ENCODE data around the gene WDR86.
A peak's percentile ranks its signal among the peaks of the same experiment; 100 is the strongest.

The WDR86 gene

DNA sequence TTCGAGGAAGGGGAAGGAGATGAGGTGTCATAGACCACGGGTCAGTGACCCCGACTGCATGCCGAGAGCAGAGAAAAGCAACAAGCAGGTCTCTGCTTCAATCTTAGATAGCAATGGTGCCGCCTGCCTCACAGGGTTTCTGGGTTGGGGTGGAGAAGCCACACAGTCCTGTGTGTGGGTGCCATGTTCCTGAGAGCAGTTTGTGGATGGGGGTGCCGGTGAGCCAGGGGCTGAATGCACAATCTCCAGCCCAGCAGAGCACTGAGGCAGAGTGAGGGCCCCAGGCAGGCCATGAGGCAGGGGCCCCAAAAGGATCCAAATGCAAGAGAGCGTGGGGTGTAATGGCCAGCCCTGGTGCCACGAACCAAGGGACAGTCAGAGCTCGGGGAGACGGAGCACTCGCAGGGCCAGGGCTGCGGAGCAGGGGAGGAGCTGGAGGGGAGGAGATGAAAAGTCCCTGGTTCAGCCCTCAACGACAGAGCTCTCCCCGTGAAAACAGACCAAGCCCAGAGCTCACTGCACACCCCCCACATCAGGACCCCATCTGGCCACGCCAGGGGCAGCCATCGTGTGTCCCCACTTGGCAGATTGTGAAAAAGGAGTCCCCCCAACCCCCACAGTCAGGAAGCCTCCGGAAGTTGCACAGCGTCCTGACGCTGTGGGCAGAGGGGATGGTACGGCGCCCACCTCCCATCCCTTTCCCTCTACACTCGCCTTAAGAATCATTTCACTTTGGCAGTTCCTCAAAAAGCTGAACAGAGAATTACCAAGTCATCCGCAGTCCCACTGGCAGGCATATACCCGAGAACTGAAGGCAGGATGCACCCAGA lies 19.9 kb downstream of the WDR86 start:
- DNase-seq, result no peak

DNA sequence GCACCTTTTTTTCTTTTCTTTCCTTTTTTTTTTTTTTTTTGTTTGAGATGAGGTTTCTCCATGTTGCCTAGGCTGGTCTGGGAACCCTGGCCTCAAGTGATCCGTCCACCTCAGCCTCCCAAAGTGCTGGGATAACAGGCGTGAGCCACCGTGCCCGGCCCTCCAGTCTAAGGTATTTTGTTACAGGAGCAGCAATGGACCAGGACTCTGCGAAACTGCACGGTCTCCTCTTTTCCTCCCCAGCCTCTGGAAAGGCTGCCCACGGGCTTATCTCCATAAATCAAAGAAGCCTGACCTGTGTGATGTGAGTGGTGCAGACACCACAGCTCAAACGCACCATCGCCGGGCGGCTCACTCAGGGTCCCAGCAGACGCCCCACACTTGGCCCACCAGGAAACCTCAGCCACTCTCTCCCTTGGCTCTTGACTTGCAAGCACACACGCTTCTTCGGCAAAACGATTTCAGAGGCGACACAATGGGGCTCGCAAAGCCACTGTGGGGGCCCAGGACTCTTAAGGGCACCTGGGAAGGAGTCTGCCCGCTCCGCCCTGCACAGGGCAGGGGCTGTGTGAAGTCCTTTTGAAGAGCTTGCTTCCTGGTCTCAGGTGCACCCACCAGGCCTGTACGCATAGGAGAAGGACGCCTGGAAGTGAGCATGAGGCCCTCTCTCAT lies 20.6 kb downstream of the WDR86 start:
- no peak for DNase-seq

DNA sequence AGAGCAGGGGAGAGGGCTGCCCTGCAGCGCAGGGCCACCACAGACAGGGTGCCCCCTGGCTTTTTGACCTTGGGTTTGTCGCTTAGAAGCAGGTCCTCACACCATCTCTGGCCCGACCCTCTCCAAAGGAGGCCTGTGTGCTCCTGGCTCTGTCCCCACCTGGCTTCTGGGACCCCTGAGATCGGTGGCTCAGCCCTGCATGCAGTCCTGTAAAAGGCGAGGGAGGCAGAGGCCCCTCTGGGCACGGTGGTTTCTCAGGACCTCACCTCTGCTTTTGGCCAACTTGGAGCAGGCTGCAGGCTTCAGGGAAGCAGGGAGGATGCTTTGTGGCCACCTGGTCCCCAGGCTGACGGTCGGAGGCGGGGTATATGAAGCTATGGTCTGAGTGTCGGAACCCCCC lies 21.4 kb downstream of the WDR86 start:
- no peak for DNase-seq

GRCh38 chr7:151388007-151388297 lies 21.9 kb downstream of the WDR86 start:
- DNase-seq, result no peak

- DNase-seq, result no peak
Observed at GRCh38 chr7:151387161-151388006, 22.5 kb downstream of the WDR86 start.

DNA sequence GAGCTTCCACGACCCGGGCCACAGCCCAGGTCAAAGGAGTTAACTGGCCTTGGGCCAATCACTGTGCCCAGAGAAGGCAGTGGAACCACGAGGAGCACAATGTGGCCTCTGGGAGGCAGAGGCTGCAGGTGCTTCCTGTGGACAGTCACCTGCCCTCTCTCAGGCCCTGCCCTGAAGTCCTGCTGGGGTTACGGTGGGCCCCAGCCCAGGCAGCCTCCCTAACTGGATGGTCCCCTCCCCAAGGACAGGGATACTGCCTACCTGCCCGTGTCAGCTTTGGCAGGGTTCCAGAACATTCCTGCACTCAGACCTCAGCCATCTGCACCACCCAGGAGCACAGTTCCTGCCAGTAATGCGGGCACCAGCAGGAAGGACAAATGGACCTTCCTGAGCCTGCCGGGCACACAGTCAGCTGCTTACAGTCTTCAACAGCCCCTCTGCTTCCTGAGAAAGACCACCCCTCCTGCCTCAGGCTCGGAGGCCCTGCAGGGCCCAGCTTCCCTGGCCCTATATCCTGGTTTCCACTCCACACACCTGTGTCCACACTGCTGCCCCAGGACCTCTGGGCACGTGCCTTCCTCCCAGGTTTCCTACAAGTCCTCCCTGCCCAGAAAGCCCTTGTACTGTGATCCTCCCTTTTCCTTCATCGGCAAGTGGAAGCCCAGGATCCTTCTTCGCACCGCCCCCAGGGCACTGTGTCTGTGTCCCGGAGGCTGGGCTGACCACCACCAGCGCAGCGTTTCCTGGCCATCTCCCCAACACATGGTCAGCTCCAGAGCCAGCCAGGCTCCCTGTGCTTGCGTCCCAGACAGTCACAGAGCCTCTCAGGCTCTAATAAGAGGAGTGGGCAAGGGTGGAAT lies 23.3 kb downstream of the WDR86 start:
- DNase-seq, result no peak

DNA sequence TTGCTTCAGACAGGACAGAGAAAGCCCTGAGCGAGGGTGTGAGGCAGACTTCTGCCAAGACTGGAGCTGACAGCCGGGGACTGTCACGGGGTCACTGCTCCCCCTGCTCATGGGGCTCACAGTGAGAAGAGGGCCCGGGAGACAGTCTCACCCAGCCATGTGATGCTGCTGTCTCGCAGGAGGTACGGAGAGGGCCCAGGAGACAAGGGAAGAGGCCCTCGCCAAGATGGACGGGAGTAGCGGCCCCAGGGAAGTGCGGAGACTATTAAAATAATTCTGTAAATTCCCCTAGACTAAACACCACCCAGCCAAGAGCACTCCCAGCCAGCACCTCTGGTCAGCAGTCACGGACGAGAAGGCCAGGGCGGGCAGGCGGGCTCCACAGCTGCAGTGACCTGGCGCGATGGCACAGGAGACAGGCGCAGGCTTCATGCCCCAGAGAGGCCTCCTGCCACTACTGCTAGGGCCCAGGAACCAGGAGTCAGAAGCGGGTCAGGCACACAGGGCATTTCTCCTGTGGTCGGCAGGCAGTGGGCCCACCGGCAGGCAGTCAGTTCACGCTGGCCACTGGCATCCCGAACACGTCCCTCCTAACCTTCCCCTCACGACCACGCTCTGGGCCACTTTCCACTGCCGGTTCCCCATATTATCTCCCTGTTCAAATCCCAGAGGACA lies 24.1 kb downstream of the WDR86 start:
- no peak for DNase-seq

GRCh38 chr7:151384776-151385625 lies 24.8 kb downstream of the WDR86 start:
- DNase-seq, result no peak

DNA sequence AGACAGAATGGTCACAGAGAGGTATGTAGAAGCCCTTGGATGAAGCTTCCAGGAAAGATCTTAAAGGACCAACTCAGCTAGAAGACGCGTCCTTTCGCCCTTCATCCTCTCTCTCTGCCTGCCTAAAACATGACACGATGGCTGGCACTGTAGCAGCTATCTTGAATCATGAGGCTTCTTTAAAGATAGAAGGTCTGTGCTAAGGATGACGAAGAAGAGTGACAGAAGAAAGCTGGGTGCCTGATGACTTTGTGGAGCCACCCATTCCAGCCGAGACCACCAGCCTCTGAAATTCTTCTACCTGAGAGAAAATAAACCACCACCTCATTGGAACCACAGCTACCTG lies 25.5 kb downstream of the WDR86 start:
- DNase-seq, result no peak

GRCh38 chr7:151383638-151384351 lies 26.0 kb downstream of the WDR86 start:
- no peak for DNase-seq

GRCh38 chr7:151382079-151382885 lies 27.6 kb downstream of the WDR86 start:
- peak; percentile 66 for DNase-seq

- DNase-seq, result peak; percentile 82
Observed at GRCh38 chr7:151381348-151382078, 28.3 kb downstream of the WDR86 start.

GRCh38 chr7:151381098-151381347 lies 28.8 kb downstream of the WDR86 start:
- peak; percentile 16 for DNase-seq

GRCh38 chr7:151380199-151381097 lies 29.4 kb downstream of the WDR86 start:
- DNase-seq, result peak; percentile 3

DNA sequence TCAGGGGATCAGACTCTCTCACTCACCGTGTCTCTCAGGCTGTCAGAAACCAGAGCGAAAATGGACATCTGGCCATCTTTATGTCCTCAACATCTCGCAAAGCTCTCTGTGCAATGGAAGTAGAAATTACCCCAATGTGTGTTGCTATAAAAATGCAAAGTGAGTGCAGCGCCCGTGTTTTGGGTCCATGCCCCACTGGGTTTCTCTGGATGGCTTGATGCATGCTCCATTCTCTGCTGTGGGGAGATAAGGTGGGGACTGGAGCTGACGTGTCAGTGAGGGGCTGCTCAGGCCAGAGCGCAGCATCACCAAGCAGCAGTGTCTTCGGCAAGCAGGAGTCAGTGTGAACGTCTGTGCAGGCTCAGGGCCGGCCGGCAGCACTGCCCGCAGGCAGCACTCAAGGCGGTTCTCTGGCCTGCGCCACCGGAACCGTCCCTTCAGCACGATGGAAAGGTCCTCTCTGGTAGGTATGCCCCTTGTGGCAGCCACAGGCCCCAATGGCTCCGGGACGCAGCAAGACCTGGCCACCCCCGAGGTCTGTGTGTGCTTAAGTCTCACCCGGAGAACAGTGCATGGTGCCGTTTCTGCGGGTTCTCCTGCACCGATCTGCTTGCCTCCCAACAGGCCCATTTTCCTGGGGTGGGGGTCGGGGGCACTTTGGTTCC lies 30.2 kb downstream of the WDR86 start:
- DNase-seq, result no peak

DNA sequence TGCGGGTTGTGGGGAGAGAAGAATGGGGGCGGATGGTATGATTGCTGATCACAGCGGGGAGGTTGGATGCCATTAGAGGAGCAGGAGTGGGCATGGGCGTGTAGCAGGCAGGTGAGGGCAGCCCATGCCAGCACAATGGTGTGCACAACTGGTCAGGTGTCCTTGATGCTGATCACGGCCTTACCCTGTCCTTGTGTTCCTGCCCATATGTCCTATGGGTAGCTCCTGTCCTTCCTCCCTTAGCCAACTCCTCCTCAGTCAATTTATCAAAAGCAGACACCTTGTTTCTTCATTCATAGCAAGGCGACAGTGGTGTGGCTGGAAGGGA lies 30.7 kb downstream of the WDR86 start:
- DNase-seq, result no peak

- no peak for DNase-seq
Observed at GRCh38 chr7:151378496-151379192, 31.2 kb downstream of the WDR86 start.

Measured in CD4-positive, alpha-beta T cell treated with Interferon gamma for 1 hour (primary cell).